H1 (cell line): ENCODE results near the gene CEP72. TPM values are rescaled to one million over a fixed set of nuclear protein-coding genes. Genes with fewer than 3 reads are reported as not detected.

Experiments
- CTCF ChIA-PET: fragments of 300-600 bp; sonication (Branson Sonifier 250); formaldehyde crosslinking; loops from one replicate; lab custom pipeline; 2021; ENCODE audit not compliant: partially characterized antibody; lab: Charles Lee
- POLR2A ChIA-PET: fragments of 300-600 bp; sonication (Branson Sonifier 250); formaldehyde crosslinking; loops from one replicate; lab custom pipeline; 2021; ENCODE audit warnings: inconsistent platforms; ENCODE audit not compliant: partially characterized antibody; lab: Charles Lee
- DNase-seq, 2 experiments: peaks; one replicate each; pipeline versions ENCODE4 v3.0.0 to v3.0.0-alpha.2; 2010 to 2022; ENCODE audit warnings: low spot score in 2 of 2, low read depth in 1 of 2, mixed read lengths in 1 of 2
- FAIRE-seq: peaks from 2 replicates; lab custom pipeline; 2011; peaks lifted over from hg19 to GRCh38; lab: Jason Lieb, UNC
- H2AFZ ChIP-seq: 2 replicates; pipeline ENCODE4 v1.8.1; 2012; ENCODE audit warnings: low read length, inconsistent platforms
- H2AK5ac ChIP-seq: 2 replicates; pipeline ENCODE4 v1.6.1; 2013; ENCODE audit warnings: low read depth, low read length
- H2BK120ac ChIP-seq: replicated peaks from 2 replicates; pipeline ENCODE3; 2013; ENCODE audit warnings: low read depth, low read length, inconsistent platforms
- H2BK12ac ChIP-seq: 2 replicates; pipeline ENCODE4 v1.6.1; 2013; ENCODE audit warnings: low read depth, low read length
- H2BK15ac ChIP-seq: 2 replicates; pipeline ENCODE4 v1.6.1; 2013; ENCODE audit warnings: low read length
- H2BK20ac ChIP-seq: 2 replicates; pipeline ENCODE4 v1.6.1; 2013; ENCODE audit warnings: low read length
- H2BK5ac ChIP-seq: 2 replicates; pipeline ENCODE4 v1.6.1; 2013; ENCODE audit warnings: low read depth, low read length
- H3K14ac ChIP-seq: 2 replicates; pipeline ENCODE4 v1.6.1; 2013; ENCODE audit warnings: inconsistent platforms; ENCODE audit not compliant: insufficient read length
- H3K18ac ChIP-seq: 2 replicates; pipeline ENCODE4 v1.6.1; 2013; ENCODE audit warnings: low read length; ENCODE audit errors: extremely low read depth
- H3K23ac ChIP-seq: 2 replicates; pipeline ENCODE4 v1.6.1; 2013; ENCODE audit warnings: inconsistent platforms; ENCODE audit not compliant: insufficient read length
- H3K23me2 ChIP-seq: 2 replicates; pipeline ENCODE4 v1.6.1; 2013; ENCODE audit warnings: low read depth, low read length
- H3K27ac ChIP-seq: 2 replicates; pipeline ENCODE4 v1.6.1; 2011; ENCODE audit warnings: low read depth, low read length, inconsistent platforms
- H3K27me3 ChIP-seq, 4 experiments: replicated peaks in 1 of 4; 1 replicate in 1 of 4; 2 replicates in 3 of 4; pipeline versions ENCODE4 v1.6.1 to v1.8.1; 2011 to 2013; ENCODE audit warnings: low read length in 3 of 4, mild to moderate bottlenecking in 3 of 4, inconsistent platforms in 2 of 4, mixed read lengths in 2 of 4, moderate library complexity in 1 of 4; ENCODE audit not compliant: control insufficient read depth in 3 of 4, insufficient read depth in 3 of 4; ENCODE audit errors: extremely low read depth in 1 of 4
- H3K36me3 ChIP-seq, 4 experiments: 2 replicates each; pipeline versions ENCODE4 v1.6.1 to v1.8.1; 2011 to 2013; ENCODE audit warnings: mild to moderate bottlenecking in 4 of 4, low read length in 3 of 4, moderate library complexity in 2 of 4, control low read depth in 1 of 4, inconsistent platforms in 1 of 4; ENCODE audit not compliant: insufficient read depth in 4 of 4, control insufficient read depth in 2 of 4
- H3K4ac ChIP-seq: replicated peaks from 2 replicates; pipeline ENCODE3; 2013; ENCODE audit warnings: low read length, low read depth, mixed read lengths, inconsistent platforms; ENCODE audit not compliant: insufficient read length
- H3K4me1 ChIP-seq, 4 experiments: replicated peaks in 1 of 4; 1 replicate in 1 of 4; 2 replicates in 3 of 4; pipeline versions ENCODE4 v1.6.1 to v1.8.1; 2011 to 2013; ENCODE audit warnings: low read length in 3 of 4, inconsistent platforms in 2 of 4, mixed read lengths in 1 of 4; ENCODE audit not compliant: insufficient read depth in 4 of 4, control insufficient read depth in 3 of 4
- H3K4me2 ChIP-seq, 2 experiments: 2 replicates each; pipeline versions ENCODE4 v1.6.1 to v1.8.1; 2011 to 2013; ENCODE audit warnings: low read depth in 2 of 2, low read length in 2 of 2, control low read depth in 1 of 2, inconsistent platforms in 1 of 2, mild to moderate bottlenecking in 1 of 2; ENCODE audit not compliant: insufficient read depth in 1 of 2
- H3K4me3 ChIP-seq, 4 experiments: fragments of 200-600, 300-600 bp in 1 of 4; sonication (generic), shearing (Covaris generic), sonication (Bioruptor Twin) in 1 of 4; 2 replicates each; pipeline versions ENCODE4 v1.5.1 to v1.8.1; 2011 to 2016; ENCODE audit warnings: low read length in 4 of 4, low read depth in 3 of 4, control low read depth in 2 of 4, inconsistent platforms in 2 of 4, mild to moderate bottlenecking in 2 of 4, mixed read lengths in 1 of 4, moderate library complexity in 1 of 4; ENCODE audit not compliant: insufficient read depth in 2 of 4; ENCODE audit errors: extremely low read depth in 1 of 4
- H3K56ac ChIP-seq: replicated peaks from 2 replicates; pipeline ENCODE3; 2013; ENCODE audit warnings: low read depth, mild to moderate bottlenecking, mixed read lengths, low read length, inconsistent platforms; ENCODE audit not compliant: insufficient read length
- H3K79me1 ChIP-seq: 2 replicates; pipeline ENCODE4 v1.6.1; 2013; ENCODE audit warnings: low read depth, low read length, control low read depth
- H3K79me2 ChIP-seq, 2 experiments: 2 replicates each; pipeline versions ENCODE4 v1.6.1 to v1.8.1; 2012 to 2013; ENCODE audit warnings: low read length in 2 of 2, mild to moderate bottlenecking in 2 of 2, inconsistent platforms in 1 of 2; ENCODE audit not compliant: insufficient read depth in 2 of 2, control insufficient read depth in 1 of 2
- H3K9ac ChIP-seq, 4 experiments: replicated peaks in 1 of 4; 1 replicate in 1 of 4; 2 replicates in 3 of 4; pipeline versions ENCODE4 v1.6.1 to v1.8.1; 2011 to 2013; ENCODE audit warnings: low read depth in 3 of 4, low read length in 3 of 4, control low read depth in 2 of 4, mild to moderate bottlenecking in 2 of 4, moderate library complexity in 2 of 4, inconsistent platforms in 1 of 4; ENCODE audit errors: extremely low read depth in 1 of 4
- H3K9me3 ChIP-seq, 2 experiments: 2 replicates each; pipeline versions ENCODE4 v1.6.1 to v1.8.1; 2012 to 2013; ENCODE audit warnings: mild to moderate bottlenecking in 2 of 2, moderate library complexity in 2 of 2, control low read depth in 1 of 2, inconsistent platforms in 1 of 2, low read depth in 1 of 2, low read length in 1 of 2, mixed read lengths in 1 of 2; ENCODE audit not compliant: insufficient read depth in 2 of 2
- H4K20me1 ChIP-seq, 2 experiments: replicated peaks in 1 of 2; 2 replicates each; pipeline versions ENCODE3 to v1.8.1; 2011 to 2013; ENCODE audit warnings: inconsistent platforms in 2 of 2, low read length in 2 of 2, mild to moderate bottlenecking in 1 of 2; ENCODE audit not compliant: insufficient read depth in 2 of 2, control insufficient read depth in 1 of 2
- H4K5ac ChIP-seq: 2 replicates; pipeline ENCODE4 v1.6.1; 2013; ENCODE audit warnings: low read length, low read depth, mixed read lengths, inconsistent platforms; ENCODE audit not compliant: insufficient read length
- H4K8ac ChIP-seq: 2 replicates; pipeline ENCODE4 v1.8.0; 2013; ENCODE audit warnings: mild to moderate bottlenecking, moderate library complexity, low read length, inconsistent platforms; ENCODE audit not compliant: insufficient read depth; ENCODE audit errors: extremely low read depth
- H4K91ac ChIP-seq: replicated peaks from 2 replicates; pipeline ENCODE3; 2013; ENCODE audit warnings: low read length, mixed read lengths, inconsistent platforms; ENCODE audit not compliant: insufficient read length
- CBX5 ChIP-seq: fragments of 300-800, 300-1000 bp; sonication (generic); IDR thresholded peaks from 2 replicates; pipeline ENCODE4 v1.7.1; 2016; ENCODE audit warnings: antibody characterized with exemption, low read length, low read depth
- CTCF ChIP-seq, 3 experiments: IDR thresholded peaks; 1 replicate in 2 of 3; 2 replicates in 1 of 3; pipeline versions ENCODE4 v1.5.1 to v1.6.1; 2011; ENCODE audit warnings: low read length in 3 of 3, mild to moderate bottlenecking in 3 of 3, inconsistent platforms in 2 of 3, low read depth in 1 of 3, moderate library complexity in 1 of 3; ENCODE audit not compliant: insufficient read depth in 1 of 3; ENCODE audit errors: control extremely low read depth in 1 of 3
- GTF2F1 ChIP-seq: IDR thresholded peaks from 2 replicates; pipeline ENCODE4 v1.6.1; 2012; ENCODE audit warnings: low read depth, low read length, improper control_type of control experiment, borderline replicate concordance
- RAD21 ChIP-seq, 2 experiments: IDR thresholded peaks in 1 of 2; conservative IDR thresholded peaks in 1 of 2; 2 replicates each; pipeline ENCODE4 v1.6.1; 2011; ENCODE audit warnings: low read depth in 2 of 2, low read length in 2 of 2, improper control_type of control experiment in 1 of 2, inconsistent platforms in 1 of 2, mild to moderate bottlenecking in 1 of 2, moderate library complexity in 1 of 2
- SAP30 ChIP-seq: fragments of 300-600 bp; sonication (generic); IDR thresholded peaks from 2 replicates; pipeline ENCODE4 v1.7.1; 2012; ENCODE audit warnings: low read length, moderate library complexity, mild to moderate bottlenecking, inconsistent platforms; ENCODE audit not compliant: insufficient read depth, insufficient replicate concordance
- YY1 ChIP-seq: IDR thresholded peaks from 2 replicates; pipeline ENCODE4 v1.6.1; 2011; ENCODE audit warnings: low read depth, mild to moderate bottlenecking, low read length
- WGBS, 2 experiments: shearing (Covaris generic) in 1 of 2; methylation state at CpG; one replicate each; pipeline versions ENCODE4 v1.1.6 to v1.1.7; 2013 to 2015; ENCODE audit warnings: low lambda C conversion rate in 2 of 2, mixed read lengths in 2 of 2, inconsistent platforms in 1 of 2, low coverage in 1 of 2, missing lambda C conversion rate in 1 of 2; ENCODE audit not compliant: insufficient replicate concordance in 2 of 2, insufficient coverage in 1 of 2, insufficient read length in 1 of 2; ENCODE audit errors: extremely low coverage in 1 of 2, missing lambda C conversion rate in 1 of 2; 5-methylcytosine and 5-hydroxymethylcytosine counted together
- polyA plus RNA-seq, 7 experiments: library from polyadenylated mRNA; depleted of rRNA in 3 of 7; stranded (reverse) in 5 of 7; unstranded in 2 of 7; fragments of >200 nt in 5 of 7; fragments of 200-250 nt in 2 of 7; gene quantifications; 1 replicate in 5 of 7; 2 replicates in 1 of 7; 4 replicates in 1 of 7; pipeline versions ENCODE4 v1.2.1 to v1.2.3, GENCODE V29; 2011 to 2013; ENCODE audit warnings: missing spikeins in 2 of 7, mixed read lengths in 2 of 7
- total RNA-seq: library from RNA; stranded (reverse); fragmentation: NEBNext Ultra II Directional; extraction: Animal tissue kit (Norgen Biotek cat#: 25700); gene quantifications from 2 replicates; pipeline ENCODE4 v1.2.1, GENCODE V29; 2021

CEP72 gene
- total and polyA plus RNA-seq, 2 of the 8 experiments (the other 6 are each of a cell fraction or from before 2014, with no cell fraction given): 13.1 to 19.6 TPM

GRCh38 chr5:622359-622758 lies 10.2 kb downstream of the CEP72 start:
- Histone ChIP-seq H3K79me2 (peaks cover 0 to 7% of the 10 kb centered on the region in 2 experiments; a peak in 3 of 4 replicates), H3K36me3 (peaks cover 13 to 47% (median 39%) of the 10 kb centered on the region in 4 experiments), H3K27me3 (no peaks in the 10 kb centered on the region), H3K14ac (no peak overlapping the region), H4K91ac (no peak overlapping the region), H3K56ac (no peak overlapping the region), H3K4me2 (no peak overlapping the region), H3K9ac (no peak overlapping the region), H3K4ac (no peak overlapping the region), H3K4me3 (no peak overlapping the region), H3K27ac (no peak overlapping the region), H2BK20ac (no peak overlapping the region), H2BK12ac (no peak overlapping the region), H2BK15ac (no peak overlapping the region), H4K5ac (no peak overlapping the region), H3K23ac (no peak overlapping the region), H3K18ac (no peak overlapping the region), H3K23me2 (no peaks in the 10 kb centered on the region), H3K4me1 (no peaks in the 10 kb centered on the region), H3K79me1 (peaks cover 9% of the 10 kb centered on the region), H4K8ac (no peak overlapping the region), H3K9me3 (no peaks in the 10 kb centered on the region), H2BK5ac (no peak overlapping the region), H2BK120ac (no peak overlapping the region), H2AK5ac (no peak overlapping the region), H2AFZ (no peak overlapping the region), H4K20me1 (peaks cover 9 to 12% of the 10 kb centered on the region in 2 experiments)
- no peak for TF ChIP-seq CBX5
- peak in 2 of 3 experiments; percentile 6 to 30; a peak in 2 of 4 replicates for TF ChIP-seq CTCF (IDR thresholded peaks at IDR 0.05; ENCODE audit: control extremely low read depth in 1 of 3, insufficient read depth in 1 of 3, low read depth in 1 of 3, low read length in 3 of 3)
- no peak for TF ChIP-seq GTF2F1
- no peak for TF ChIP-seq SAP30
- peak; percentile 34 to 44; a peak in 3 of 4 replicates for TF ChIP-seq RAD21 (IDR thresholded peaks at IDR 0.05 in 1 of 2, conservative IDR thresholded peaks at IDR 0.05 in 1 of 2; ENCODE audit: low read depth in 2 of 2, low read length in 2 of 2)
- TF ChIP-seq YY1: no peak
- CTCF ChIA-PET: interaction anchor here (0.9 to 1.3 kb wide), 4 partner anchors 13 to 176 kb away, joined by 3 to 6 read pairs (median 5); no protein-coding TSS in a partner anchor
- WGBS, 2 experiments: 83% methylated on average over 9 of the region's 9 CpGs; no CpG with 5 or more reads in 1 of the 2 experiments
- POLR2A ChIA-PET: interaction anchor here (0.9 to 1.4 kb wide), 2 partner anchors 13 to 47 kb away, joined by 3 to 4 read pairs; no protein-coding TSS in a partner anchor
- DNase-seq: no peak
- FAIRE-seq: no peak
